Left renal cortex interstitium (tissue), 4 donors: ENCODE data around the gene RPL5. TPM values are rescaled to one million over a fixed set of nuclear protein-coding genes. Genes with fewer than 3 reads are reported as not detected.
A peak's percentile ranks its signal among the peaks of the same experiment; 100 is the strongest.
"Not testable (repeated sequence)": the region's sequence is repeated elsewhere in the genome, so short reads cannot be mapped to it uniquely, and the experiment has no call there.

Experiments used
- DNase-seq, 4 donors: peaks; one replicate each; pipeline ENCODE4 v3.0.0-alpha.2; 2013; ENCODE audit warnings: low read depth in 4 of 4, low spot score in 2 of 4, missing footprints in 1 of 4
- polyA plus RNA-seq, 4 donors: library from polyadenylated mRNA; unstranded; fragments of 120-200 nt; gene quantifications; one replicate each; pipeline ENCODE4 v1.2.1, GENCODE V29; 2013; ENCODE audit not compliant: insufficient read length in 4 of 4

Gene RPL5
- polyA plus RNA-seq = 1,000 to 10,000 TPM; 2,381 to 3,088 (median 2,760) TPM

DNA sequence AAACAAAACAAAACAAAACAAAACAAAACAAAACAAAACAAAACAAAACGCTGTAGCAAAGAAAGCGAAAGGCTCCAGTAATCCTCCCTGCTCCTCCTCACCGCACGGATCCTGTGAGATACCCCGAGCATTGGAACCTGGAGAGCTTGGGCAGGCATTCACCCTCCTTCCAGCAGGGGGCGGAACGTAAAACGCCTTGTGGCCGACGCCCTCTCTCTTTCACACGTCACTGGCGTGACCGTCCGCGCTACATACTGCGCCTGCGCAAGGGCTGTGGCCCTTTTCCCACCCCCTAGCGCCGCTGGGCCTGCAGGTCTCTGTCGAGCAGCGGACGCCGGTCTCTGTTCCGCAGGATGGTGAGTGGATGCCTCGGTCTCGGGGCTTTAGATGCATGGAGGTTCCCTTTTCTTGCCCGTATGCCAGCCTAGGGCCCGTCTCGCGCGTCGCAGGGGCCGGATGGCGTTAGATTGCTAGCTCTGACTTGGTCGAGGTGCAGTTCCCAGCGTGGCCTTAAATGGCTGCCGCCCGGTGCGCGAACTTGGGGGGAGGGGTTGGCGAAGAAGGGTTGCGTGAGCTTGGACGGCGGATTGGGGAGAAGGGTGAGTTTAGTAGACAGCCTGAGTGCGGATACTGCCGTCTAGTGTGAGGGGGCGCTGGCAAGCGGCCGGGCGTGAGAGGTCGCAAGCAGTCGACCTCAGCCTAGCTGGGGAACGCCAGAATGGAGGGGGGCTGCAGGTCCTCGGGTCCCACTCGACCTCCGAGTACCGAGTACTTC, at the start of gene RPL5:
Gene RPL5 (plus strand): TSS at position 279 of the 775 bp plus-strand sequence. CDS start 75 bp downstream, at position 354.
- DNase-seq = peak; percentile 96 to 99 (median 98)

DNA sequence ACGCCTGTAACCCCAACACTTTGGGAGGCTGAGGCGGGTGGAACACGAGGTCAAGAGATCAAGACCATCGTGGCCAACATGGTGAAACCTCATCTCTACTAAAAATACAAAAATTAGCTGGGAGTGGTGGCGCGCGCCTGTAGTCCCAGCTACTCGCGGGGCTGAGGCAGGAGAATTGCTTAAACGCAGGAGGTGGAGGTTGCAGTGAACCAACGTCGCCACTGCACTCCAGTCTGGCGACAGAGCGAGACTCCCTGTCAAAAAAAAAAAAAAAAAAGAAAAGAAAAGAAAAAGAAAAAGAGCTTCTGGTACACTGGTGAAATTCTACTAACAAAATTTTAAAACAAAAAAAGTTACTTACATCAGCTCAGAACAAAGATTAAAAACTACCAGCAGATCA, 48.3 kb upstream of the RPL5 start:
- DNase-seq = not testable (repeated sequence)

DNA sequence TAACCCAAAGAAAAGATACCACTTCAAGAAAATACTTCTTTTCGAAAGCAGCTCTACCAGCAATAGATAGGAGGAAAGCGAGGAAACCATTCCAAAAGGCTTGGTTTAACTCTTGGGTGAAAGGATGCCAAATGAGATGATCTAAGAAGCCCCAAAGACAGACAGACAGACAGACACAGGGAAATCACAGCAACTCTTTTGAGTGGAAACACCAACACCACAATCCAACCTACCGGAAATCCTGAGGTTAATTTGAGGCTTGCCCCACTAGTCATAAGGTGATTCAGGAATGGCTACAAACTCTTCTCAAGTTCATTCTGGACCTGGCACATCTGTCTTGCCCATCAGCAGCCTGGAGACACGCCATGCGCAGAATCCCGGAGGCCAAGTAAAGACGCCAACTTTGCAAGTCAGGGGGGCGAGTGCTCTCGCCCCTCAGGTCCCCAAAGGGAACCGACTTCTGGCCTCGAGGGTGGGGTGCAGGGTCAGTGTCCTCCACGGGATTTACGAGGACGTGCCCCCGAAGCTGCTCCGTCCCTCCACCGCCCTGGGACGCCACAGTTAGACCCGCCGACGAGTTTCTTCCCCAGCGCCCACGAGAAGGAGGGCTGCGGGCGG, 47.7 kb upstream of the RPL5 start:
- peak in 3 of 4 donors; percentile 25 to 53 (median 41) for DNase-seq

DNA sequence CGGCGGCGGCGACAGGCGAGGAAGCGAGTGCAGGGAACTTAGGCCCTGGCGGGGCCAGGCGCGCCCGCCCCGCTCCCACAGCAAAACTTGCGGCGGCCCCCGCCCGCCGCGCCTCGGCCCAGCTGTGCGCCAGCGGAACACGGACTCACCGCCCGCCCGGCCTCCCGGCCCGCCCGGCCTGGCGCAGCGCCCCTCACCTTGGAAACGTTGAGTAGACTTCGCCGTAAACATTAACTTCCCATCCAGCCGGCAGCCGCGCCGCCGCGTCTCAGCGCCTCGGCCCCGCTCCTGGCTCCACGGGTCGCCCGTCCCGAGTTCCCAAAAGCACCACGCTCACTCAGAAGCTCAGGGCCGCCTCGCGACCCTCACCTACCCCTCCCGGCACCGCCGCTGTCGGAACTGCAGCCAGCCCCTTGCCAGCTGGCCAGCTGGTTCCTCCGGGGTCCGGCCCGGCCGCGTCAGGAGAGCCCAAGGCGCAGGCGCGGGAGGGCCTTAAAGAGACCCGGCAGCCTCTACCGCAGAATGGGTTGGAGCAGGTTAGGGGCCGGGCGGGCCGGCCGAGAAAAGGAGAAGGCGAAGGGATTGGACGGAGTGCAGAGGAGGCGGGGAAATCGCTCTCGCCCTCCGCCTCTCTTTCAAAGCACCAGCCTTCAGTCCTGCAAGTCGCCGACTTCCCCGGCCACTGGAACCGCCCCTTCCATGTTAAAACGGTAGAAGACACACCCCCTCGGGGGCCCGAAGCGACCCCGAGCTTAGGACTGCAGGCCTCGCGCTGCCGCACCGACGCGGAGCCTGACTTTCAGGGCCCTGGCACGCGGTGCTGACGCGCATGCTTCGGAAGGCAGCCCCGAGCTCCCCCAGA, 47.0 kb upstream of the RPL5 start, which contains the start of gene EVI5:
Gene EVI5 (minus strand): TSS at position 470 of the 862 bp plus-strand sequence. CDS start 48,562 bp downstream, outside the sequence.
- DNase-seq = peak; percentile 86 to 93 (median 90)

DNA sequence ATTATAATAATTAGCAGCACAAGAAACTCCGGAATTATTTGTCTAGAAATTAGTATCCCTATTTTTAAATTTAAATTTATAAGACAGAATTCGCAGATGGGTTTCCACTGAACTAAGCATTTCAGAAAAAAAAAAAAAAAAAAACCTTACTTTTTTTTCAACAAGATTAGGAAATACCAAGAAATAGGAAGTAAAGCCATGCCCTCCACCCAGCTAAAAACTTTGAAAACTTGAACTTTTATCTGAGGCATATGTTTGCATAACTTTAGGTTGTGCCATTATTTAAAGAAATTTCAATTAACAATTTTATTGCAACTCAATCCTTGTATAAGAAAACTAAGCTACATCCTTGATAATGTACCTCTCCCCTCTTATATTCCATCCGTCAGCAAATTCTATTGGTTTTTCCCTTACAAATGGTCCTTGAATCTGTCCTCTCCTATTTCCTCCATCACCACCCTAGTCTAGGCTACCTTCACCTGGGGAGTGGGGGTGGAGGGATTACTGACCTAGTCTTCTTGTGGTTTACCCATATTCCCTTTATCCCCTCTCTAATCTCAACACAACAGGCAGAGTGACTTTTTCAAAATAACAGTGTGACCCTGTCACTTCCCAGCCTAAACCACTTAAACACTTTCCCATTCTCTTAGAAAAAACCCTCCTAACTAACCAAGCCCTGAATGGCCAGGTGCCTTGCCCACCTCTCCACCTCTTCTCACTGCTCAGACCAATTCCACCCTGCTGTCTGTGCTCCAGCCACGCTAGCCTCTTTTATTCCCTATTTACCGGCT, 45.5 kb upstream of the RPL5 start:
- no peak for DNase-seq

DNA sequence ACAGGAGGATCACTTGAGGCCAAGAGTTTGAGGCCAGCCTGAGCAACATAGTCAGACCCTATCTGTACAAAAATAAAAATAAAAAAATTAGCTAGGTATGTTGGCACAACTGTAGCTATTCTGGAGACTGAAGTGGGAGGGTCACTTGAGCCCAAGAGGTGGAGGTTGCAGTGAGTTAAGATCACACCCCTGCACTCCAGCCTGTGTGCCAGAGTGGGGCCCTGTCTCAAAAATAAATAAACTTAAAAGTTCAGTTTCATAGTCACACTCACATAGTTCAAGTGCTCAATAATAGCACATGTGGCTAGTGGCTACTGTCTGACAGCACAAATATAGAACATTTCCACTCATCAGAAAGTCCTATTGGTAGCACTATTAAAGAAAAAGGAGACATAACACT, 41.8 kb upstream of the RPL5 start:
- DNase-seq = no peak

DNA sequence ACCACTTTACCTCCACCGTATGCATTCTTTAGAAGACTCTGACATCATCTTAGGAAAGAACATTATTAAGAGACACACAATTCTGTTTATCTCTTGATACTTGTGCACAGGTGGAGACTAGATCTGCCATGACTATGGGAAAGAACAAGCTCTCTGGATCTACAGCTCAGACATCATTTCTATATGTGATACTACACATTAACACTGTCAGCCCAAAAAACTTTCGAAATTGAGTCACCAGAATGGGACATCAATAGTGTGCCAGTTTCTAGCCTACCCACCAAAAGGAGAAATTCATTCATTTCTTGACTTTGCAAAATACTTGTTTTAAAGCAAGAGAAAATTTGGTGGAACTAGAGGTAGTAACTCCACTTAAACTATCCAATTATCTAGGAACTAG, 41.0 kb upstream of the RPL5 start:
- no peak for DNase-seq

DNA sequence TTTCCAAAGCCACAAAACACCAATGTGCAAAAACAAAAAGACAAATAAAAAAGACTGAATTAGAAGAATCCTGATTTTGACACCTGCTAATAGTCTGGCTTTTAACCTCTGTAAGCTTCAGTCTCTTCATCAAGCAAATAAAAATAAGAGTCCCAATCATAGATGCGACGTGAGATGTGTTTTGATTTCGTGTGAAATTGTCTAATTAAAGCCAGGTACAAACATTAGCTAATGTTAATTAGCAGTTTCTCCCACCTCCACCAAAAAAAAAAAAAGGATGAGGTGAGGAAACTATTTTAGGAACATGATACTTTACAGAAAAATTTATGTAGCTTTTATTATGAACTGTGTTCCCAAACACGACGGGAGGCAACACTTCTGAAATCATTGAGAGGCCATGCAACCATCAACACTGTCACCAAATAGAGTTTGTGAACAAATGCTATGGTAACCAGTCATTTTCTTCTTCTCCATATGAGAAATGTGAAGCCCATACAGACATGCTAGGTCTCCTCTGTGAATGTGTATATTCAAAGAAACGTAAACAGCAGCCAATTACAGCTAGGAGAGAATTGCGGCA, 40.3 kb upstream of the RPL5 start:
- no peak for DNase-seq

DNA sequence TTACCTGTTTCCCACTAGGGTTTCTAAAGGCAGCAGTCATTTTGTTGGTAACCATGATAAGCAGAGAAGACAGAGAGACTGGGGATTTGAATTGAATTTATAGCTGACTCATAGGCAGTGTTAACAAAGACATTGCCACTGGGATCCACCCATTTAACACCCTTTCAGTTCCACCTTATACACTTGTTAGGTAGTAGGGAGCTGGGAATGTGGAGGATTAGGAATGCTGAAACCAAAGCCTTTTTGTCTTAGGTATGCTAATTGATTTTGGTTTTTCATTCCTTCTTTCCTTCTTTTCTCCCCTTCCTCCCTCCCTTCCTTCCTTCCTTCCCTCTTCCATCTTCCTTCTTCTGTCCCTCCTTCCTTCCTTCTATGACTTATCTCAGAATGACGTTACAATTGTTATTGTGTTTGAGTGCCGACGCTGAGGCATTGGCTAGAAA, 39.5 kb upstream of the RPL5 start:
- no peak for DNase-seq

DNA sequence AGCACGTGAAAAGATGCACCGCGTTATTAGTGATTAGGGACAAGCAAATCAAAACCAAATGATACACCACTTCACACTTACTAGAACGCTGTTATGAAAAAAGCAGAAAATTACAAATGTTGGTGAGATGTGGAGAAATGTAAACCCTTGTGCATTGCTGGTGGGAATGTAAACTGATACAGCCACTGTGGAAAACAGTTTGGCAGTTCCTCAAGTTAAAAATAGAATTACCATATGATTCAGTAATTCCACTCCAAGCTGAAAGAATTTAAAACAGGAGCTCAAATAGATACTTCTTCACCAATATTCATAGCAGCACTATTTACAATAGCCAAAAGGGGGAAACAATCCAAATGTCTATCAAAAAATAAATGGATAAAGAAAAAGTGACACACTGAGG, 36.7 kb upstream of the RPL5 start:
- DNase-seq = no peak

DNA sequence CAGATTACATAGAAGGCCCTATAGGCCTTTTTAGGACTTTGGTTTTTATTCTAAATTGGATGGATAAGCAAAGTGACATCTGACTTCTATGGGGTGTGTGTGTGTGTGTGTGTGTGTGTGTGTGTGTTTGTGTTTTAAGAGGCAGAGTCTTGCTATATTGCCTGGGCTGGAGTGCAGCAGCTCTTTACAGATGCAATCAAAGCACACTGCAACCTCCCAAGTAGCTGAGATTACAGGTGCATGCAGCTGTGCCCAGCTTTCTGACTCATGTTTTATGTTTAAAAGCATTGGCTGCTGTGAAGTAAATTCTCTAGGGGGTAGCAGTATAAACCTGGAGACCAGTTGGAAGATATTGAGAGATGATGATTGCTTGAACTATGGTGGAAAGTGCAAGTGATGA, 34.5 kb upstream of the RPL5 start:
- DNase-seq = no peak

DNA sequence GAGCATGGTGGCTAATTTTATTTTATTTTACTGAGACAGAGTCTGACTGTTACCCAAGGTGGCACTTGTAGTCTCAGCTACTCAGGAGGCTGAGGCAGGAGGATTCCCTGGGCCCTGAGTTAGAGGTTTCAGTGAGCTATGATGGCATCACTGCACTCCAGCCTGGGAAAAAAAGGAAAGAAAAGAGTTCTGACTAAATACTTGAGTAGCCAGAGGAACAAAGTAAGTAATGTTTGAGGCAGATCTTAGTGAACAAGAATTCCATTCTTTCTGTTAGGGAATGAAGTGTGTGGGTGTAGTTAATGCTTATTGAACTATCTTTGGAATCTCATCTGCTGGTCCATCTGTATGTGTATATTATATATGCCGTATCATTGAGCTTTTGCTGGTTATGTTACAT, 33.9 kb upstream of the RPL5 start:
- no peak for DNase-seq

DNA sequence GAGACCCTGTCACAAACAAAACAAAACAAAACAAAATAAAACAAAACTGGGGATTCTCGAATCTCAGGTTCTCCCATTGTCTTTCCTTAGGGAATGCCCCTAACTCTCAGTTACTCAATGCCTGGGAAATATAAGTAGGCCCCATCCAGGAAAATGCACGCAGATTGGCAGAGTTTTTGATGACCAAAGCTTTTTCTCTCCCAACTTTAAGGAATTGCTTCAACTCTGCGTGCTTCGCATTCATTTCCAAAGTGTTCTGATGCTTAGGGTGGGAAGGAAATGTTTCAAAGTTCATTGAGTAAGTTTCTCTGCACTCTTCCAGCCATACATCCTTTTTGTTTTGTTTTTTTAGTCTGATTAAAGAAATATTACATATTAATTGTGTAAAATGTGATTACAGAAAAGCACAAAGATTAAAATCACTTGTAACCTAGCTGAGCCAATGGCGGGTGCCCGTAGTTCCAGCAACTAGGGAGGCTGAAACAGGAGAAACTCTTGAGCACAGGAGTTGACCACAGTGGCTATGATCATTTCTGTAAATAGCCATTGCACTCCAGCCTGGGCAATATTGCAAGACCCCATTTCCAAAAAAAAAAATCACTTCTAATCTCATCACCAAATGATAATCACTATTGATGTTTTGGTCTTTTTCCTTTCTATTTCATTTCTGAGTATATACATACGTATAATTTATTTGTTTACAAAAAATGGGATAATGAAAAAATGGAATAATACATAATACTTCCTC, 28.5 kb upstream of the RPL5 start:
- no peak for DNase-seq

DNA sequence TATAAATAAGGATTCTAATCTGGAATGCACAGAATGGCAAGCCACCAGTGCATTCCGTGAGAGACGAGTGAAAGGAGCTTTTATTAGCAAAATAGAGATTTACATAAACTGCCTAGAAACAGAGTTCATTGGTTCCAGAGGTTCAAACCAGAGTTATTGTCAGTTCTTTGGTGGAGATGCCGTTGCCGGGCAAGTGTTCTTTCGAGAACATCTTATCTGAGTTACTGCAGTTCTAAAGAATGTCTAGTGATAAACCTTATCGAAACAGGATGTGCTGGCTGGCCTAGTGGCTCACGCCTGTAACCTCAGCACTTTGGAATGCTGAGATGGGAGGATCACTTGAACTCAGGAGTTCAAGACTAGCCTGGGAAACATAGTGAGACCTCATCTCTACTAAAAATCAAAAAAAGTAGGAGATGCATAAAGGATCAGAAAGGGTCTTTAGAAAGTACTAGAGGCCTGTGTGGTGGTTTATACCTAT, 27.1 kb upstream of the RPL5 start:
- peak in 2 of 4 donors; percentile 10 to 20 for DNase-seq

DNA sequence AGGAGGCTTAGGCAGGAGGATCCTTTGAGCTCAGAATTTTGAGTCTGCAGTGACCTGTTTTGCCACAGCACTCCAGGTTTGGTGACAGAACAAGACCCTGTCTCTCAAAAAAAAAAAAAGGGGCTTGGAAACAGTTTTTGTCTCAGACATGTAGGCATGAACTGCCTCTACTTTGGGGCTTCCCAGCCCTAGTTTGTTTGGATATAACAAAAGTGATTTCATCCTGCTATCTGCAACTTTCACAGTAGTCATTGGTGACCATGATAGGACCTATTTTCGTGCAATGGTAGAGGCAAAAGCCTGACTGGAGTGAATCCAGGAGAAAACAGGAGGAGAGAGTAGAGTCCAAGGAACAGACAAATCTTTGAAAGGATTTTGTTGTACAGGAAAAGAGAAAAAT, 26.6 kb upstream of the RPL5 start:
- DNase-seq = no peak

DNA sequence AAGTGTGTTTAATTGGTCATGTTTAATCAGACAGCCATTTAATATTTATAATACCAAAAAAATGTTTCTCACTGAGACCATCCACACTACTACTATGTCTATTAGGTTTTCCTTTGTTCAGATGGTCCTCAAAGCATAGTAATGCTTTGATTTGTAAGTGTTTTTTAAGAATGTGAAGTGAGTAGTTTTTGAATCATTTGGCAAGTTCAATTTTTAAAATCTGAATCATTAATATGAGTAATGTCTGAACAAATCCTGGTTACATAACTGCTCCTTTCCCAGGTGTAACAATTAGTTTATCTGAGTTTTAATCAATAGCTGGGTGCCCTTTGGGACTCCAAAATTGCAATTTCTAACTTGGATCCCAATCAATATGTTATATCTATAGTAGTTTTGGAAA, 23.5 kb upstream of the RPL5 start:
- no peak for DNase-seq

DNA sequence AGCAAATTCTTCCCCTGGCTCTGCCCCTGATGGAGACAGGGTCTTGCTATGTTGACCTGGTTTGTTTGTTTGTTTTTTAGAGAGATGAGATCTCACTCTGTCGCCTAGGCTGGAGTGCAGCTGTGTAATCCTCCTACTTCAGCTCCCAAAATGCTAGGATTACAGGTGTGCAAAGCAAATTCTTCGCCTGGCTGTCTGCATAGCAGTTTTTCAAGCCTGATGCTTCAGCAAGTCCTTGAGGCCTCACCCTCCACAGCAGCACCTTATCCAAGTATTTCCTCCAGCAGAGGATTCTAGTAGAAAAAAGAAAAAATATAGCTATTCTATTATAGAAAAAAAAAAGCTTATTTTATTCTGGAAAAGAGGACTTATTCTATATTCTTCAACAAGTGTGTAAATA, 15.1 kb upstream of the RPL5 start:
- DNase-seq = no peak

DNA sequence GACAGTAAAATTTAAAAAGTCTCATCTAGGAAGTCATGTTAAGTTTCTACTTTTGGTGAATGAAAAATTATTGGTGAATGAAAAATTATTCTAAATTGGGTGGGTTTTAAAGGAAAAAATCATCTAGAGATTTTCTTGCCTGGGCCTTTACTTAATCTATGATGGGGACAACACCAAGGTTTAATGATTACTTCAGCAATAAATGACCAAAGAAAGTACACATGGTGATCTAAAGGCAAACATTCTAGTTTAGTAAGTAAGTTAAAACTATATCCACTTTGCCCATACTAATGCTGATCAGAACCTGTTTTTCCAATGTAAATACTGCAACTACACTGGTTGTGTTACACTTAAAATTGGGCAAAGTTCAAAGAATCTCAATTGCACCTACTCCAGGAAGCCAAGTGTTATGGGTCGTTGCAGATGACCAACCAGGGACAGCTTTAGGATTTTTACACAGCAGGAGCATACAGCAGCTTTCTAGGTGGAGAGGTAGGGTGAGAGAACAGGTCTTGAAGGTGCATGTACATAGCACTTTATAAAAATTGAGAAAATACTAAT, 14.6 kb upstream of the RPL5 start:
- DNase-seq = no peak
